GM18909 (cell line): ENCODE data around the gene POLR1D.
A peak's percentile ranks its signal among the peaks of the same experiment; 100 is the strongest.

ENCODE experiments used
- ATAC-seq: cut with Tn5 transposase; IDR thresholded peaks from one replicate; pipeline ENCODE4 v1.9.1; 2021; ENCODE audit warnings: mild to moderate bottlenecking; ENCODE audit not compliant: unreplicated experiment, poor library complexity

Gene POLR1D

GRCh38 chr13:27621366-27622101, at the start of gene POLR1D:
Gene POLR1D (plus strand): TSS chr13:27621892. CDS start chr13:27621984, 92 bp downstream.
- ATAC-seq: peak; percentile 64

- no peak for ATAC-seq
Observed at GRCh38 chr13:27572234-27572901, 49.3 kb upstream of the POLR1D start.

DNA sequence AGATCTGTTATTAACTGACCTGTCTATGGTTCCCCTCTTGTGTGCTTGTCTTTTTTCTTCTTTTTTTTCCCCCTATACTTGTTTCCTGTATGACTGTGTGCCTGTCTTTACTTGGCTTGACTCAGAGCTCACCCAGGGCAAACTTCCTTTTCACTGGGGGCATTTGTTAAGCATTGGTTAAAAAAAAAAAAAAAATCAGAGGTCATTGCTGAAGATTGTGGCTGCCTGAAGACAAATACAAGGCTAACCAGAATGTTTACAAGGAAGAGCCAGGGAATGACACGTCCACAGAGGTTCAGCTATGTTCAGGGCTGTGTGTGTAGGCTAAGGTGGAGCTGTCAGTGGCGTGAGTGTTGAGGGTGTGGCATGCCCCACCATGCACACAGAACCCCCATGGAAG, 48.4 kb upstream of the POLR1D start:
- ATAC-seq: no peak

DNA sequence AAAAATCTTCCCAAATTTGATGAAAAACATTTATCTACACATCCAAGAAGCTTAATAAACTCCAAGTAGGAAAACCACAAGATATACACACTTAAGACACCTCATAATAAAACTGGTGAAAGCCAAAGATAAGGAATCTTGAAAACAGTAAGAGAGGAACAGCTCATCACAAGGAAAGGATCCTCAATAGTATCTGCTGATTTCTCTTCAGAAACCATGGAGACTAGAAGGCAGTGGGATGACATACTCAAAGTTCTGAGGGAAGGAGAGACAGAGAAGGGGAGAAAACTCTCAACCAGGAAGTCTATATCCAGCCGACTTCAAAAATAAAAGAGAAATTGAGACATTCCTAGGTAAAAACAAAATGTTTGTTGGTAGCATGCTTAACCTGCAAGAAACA, 47.0 kb upstream of the POLR1D start:
- ATAC-seq: no peak

DNA sequence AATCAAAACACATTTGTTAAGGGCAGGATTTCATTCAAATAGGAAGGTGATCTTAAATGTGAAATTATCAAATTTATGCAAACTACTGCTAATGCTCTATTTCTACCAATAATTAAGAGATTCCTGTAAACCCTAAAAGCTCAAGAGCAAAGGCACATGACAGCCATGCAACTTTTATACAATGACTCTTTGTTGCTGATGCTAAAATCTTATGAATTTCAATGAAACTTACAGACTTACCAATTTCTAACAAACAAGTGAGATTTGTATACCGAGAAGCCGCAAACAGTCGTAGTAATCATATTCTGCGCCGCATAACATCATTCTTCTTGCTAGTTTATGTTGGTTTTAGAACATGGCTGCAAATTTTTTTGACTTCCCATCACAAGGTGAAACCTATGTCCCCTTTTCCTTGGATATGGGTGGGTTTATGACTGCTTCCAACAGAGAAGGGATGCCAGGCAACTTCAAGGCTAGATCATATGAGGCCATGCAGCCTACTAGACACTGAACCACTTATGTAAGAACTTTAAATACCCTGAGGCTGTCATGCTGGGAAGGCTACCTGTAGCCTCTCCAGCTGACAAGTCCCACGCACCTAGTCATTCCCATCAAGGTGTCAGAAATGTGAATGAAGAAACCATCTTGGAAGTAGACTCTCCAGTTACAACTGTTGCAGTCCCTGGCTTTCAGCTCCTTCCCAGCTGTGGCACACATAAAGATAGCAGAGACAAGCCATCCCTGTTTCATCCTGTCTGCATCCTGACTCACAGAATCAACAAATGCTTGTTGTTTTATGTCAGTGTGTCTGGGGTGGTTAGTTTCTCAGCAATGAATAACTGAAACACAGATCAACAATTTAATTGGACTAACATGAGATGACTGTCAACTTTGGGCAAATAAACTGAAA, 43.3 kb upstream of the POLR1D start:
- no peak for ATAC-seq

GRCh38 chr13:27583645-27584044, 38.0 kb upstream of the POLR1D start:
- ATAC-seq: no peak

- ATAC-seq: no peak
Observed at GRCh38 chr13:27587095-27587746, 34.5 kb upstream of the POLR1D start.

GRCh38 chr13:27588405-27588804, 33.3 kb upstream of the POLR1D start:
- no peak for ATAC-seq

DNA sequence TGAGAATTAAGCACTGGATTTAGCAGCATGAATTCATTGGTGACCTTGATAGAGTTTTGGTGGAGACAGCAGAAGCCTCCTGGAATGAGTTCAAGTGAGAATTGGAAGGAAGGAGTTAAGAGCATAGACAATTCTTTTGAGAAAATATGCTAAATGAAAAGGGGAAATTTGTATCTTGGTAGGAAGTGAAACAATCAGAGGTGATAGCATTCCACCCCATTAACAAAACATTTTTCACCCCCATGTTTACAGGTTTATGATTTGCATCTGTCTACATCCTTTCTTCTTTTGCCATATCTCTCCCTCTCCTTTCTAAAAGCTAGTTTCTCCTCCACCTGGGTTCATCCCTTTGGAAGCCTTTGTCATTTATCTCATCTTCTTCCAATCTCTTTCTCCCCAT, 28.8 kb upstream of the POLR1D start:
- peak; percentile 24 for ATAC-seq

- peak; percentile 56 for ATAC-seq
Observed at GRCh38 chr13:27593267-27593666, 28.4 kb upstream of the POLR1D start.

DNA sequence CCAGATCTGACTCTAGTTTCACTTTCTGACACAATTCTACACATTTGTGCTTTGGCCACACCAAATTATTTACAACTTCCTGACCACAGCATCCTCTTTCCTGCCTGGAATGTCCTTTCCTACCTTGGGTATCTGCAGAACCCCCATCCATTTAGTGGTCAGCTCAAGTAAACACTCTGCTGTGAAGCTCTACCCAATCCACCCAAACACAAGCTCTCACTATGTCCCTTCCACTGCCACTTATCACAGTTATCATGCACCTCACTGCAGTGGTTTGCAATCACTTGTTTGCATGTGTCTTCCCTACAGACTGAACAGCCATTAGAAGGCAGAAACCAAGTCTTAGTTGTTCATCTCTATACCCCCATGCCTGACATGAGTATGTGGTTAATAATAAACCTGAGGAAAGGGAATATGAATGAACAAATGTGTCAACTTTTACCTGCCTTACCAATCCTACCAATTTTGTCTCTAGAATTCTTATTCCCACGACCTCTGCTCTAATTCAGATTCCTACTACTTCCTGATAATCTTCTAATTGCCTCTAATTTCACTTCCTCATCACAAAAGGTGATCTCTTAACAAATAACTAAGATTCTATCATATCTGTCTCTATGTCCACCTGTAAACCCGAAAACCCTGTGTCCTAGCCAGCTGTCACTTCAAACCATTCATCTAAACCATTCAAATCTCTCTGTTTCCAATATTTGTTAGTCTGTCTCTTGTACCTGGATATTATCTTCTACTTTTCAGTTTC, 26.5 kb upstream of the POLR1D start:
- no peak for ATAC-seq

GRCh38 chr13:27599096-27599495, 22.6 kb upstream of the POLR1D start:
- ATAC-seq: no peak

GRCh38 chr13:27599845-27600553, 21.7 kb upstream of the POLR1D start:
- ATAC-seq: no peak

DNA sequence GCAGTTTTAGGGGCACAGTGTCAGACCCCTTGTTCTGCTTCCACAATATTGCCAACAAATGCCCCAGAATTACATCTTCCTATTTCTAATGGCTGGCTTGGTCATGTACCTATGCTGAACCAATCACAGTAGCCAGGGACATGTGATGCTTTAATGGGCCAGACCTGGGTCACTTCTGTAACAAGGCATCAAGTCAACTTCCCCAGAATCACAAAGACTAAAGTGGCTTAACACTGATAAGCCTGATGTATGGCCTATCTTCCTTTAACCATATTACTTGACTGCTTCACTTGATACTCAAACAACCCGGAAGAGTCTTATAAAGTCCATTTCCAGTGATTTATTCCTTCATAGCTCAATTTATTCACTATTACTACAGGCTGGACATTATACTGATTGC, 21.0 kb upstream of the POLR1D start:
- ATAC-seq: no peak

GRCh38 chr13:27601208-27601607, 20.5 kb upstream of the POLR1D start:
- ATAC-seq: no peak

GRCh38 chr13:27601803-27602202, 19.9 kb upstream of the POLR1D start:
- no peak for ATAC-seq

- ATAC-seq: no peak
Observed at GRCh38 chr13:27605099-27605498, 16.6 kb upstream of the POLR1D start.

DNA sequence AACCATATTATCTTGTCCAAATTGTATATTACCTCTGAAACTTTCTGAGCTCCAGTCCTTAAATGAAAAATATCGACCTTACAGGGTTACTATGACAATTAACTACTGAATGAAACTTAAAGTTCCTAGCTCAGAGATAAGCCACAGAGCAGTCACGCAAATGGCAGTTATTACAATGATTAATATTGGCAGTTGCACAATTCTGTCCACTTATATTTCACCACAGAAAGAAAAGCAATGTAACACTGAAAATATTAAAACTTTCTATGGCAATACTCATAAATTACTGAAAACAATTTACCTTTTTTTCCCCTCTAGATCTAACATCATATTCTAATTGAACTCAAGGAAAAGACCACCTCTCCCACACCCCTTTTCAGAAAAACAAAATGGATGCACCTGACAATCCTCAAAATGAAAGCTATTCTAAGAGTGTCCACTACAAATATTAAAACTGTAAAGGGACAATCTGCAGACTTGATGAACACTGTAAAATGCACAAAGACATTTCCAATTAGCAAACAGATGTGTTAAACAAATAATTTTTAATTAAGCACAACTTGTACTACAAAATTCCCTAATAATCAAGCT, 16.0 kb upstream of the POLR1D start:
- no peak for ATAC-seq

- no peak for ATAC-seq
Observed at GRCh38 chr13:27607125-27607524, 14.6 kb upstream of the POLR1D start.
